Measurements from ENCODE around the gene C19orf73.
"Not testable (repeated sequence)": the region's sequence is repeated elsewhere in the genome, so short reads cannot be mapped to it uniquely, and the experiment has no call there.

C19orf73 gene

GRCh38 chr19:49121841-49122240 is 2.9 kb upstream of the C19orf73 start:
- DNase-seq (ENCODE audit: low read depth): not testable (repeated sequence)

- DNase-seq (ENCODE audit: low read depth): no peak
Measured at GRCh38 chr19:49120868-49121267, 1.9 kb upstream of the C19orf73 start.

- no peak for DNase-seq (ENCODE audit: low read depth)
Measured at GRCh38 chr19:49120325-49120683, 1.4 kb upstream of the C19orf73 start.

GRCh38 chr19:49119411-49120324 is 725 bp upstream of the C19orf73 start, which contains the start of gene PPFIA3:
TSS of gene PPFIA3 (plus strand) at chr19:49119544. CDS start at chr19:49127874, 8,330 bp downstream.
- DNase-seq (ENCODE audit: low read depth): no peak

GRCh38 chr19:49117677-49118564 is 1.0 kb downstream of the C19orf73 start:
- no peak for DNase-seq (ENCODE audit: low read depth)

- DNase-seq (ENCODE audit: low read depth): no peak
Measured at GRCh38 chr19:49116544-49116943, 2.4 kb downstream of the C19orf73 start.

- peak; percentile 37 for DNase-seq (ENCODE audit: low read depth)
Measured at GRCh38 chr19:49114630-49115363, 4.1 kb downstream of the C19orf73 start.

- peak; percentile 62 for DNase-seq (ENCODE audit: low read depth)
Measured at GRCh38 chr19:49113762-49114629, 4.9 kb downstream of the C19orf73 start, which contains the start of gene LIN7B. TSS of gene LIN7B (plus strand) at chr19:49114370. CDS start at chr19:49114405, 35 bp downstream.

GRCh38 chr19:49111218-49111998 is 7.5 kb downstream of the C19orf73 start:
- no peak for DNase-seq (ENCODE audit: low read depth)

GRCh38 chr19:49110567-49110966 is 8.4 kb downstream of the C19orf73 start:
- no peak for DNase-seq (ENCODE audit: low read depth)

- no peak for DNase-seq (ENCODE audit: low read depth)
Measured at GRCh38 chr19:49109569-49110233, 9.2 kb downstream of the C19orf73 start.

GRCh38 chr19:49109051-49109450 is 9.9 kb downstream of the C19orf73 start:
- no peak for DNase-seq (ENCODE audit: low read depth)

GRCh38 chr19:49107625-49108459 is 11.1 kb downstream of the C19orf73 start:
- DNase-seq (ENCODE audit: low read depth): no peak

- DNase-seq (ENCODE audit: low read depth): peak; percentile 67
Measured at GRCh38 chr19:49106648-49107135, 12.3 kb downstream of the C19orf73 start.

- DNase-seq (ENCODE audit: low read depth): no peak
Measured at GRCh38 chr19:49104229-49104864, 14.6 kb downstream of the C19orf73 start.

- no peak for DNase-seq (ENCODE audit: low read depth)
Measured at GRCh38 chr19:49103331-49104085, 15.4 kb downstream of the C19orf73 start.

GRCh38 chr19:49102303-49102702 is 16.6 kb downstream of the C19orf73 start:
- no peak for DNase-seq (ENCODE audit: low read depth)
